Measurements from ENCODE around the gene SBK2.

DNA sequence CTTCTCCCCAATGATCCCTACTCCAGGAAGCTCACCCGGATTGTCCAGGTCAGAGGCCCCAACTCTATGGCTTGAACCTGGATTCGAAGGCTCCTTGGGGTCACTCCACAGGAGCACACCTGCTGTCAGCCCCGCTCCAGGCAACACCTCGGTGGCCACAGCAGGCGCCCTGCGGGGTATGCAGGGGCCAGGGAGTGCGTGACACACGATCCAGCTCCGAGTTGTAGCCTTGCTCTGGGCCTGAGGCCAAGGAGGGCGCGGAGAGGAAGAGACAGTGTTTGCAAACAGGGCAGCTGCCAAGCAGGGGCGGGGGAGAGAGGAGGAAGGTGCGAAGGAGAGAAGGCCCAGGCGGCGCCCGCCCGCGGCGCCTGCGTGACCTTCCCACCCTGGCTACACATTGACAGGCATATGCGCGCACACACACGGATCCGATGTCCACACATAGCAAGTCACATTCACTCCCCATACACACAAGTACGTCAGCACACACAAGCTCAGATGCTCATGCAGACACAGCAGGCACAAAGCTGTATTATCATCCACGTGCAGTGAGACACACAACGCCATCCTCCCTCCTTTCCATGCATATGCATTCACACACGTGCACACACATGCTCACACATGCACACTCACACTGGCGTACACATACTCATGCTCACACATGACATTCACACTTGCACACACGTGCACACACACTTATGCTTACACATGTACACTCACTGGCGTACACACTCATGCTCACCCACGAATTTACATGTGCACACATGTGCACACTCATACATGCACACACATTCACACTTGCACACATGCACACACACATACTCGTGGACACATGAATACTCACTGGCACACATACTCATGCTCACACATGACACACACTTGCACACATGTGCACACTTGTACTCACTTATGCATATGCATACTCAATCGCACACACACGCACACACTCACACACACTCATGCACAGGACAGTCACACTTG, 10.4 kb downstream of the SBK2 start:
- TF ChIP-seq EZH2 (IDR thresholded peaks at IDR 0.05; ENCODE audit: low read depth) = no peak
- TF ChIP-seq, protein P1, sequence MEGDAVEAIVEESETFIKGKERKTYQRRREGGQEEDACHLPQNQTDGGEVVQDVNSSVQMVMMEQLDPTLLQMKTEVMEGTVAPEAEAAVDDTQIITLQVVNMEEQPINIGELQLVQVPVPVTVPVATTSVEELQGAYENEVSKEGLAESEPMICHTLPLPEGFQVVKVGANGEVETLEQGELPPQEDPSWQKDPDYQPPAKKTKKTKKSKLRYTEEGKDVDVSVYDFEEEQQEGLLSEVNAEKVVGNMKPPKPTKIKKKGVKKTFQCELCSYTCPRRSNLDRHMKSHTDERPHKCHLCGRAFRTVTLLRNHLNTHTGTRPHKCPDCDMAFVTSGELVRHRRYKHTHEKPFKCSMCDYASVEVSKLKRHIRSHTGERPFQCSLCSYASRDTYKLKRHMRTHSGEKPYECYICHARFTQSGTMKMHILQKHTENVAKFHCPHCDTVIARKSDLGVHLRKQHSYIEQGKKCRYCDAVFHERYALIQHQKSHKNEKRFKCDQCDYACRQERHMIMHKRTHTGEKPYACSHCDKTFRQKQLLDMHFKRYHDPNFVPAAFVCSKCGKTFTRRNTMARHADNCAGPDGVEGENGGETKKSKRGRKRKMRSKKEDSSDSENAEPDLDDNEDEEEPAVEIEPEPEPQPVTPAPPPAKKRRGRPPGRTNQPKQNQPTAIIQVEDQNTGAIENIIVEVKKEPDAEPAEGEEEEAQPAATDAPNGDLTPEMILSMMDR (conservative IDR thresholded peaks at IDR 0.05) = no peak

All from PC-9 (cell line).